OCI-LY1 (cell line): ENCODE results near the gene MT1A.
"Not testable (repeated sequence)": the region's sequence is repeated elsewhere in the genome, so short reads cannot be mapped to it uniquely, and the experiment has no call there.

ENCODE experiments used
- H2AFZ ChIP-seq: fragments of 200-600 bp; sonication (generic), shearing (Covaris generic); 2 replicates; pipeline ENCODE4 v1.6.0; 2014; ENCODE audit warnings: antibody characterized with exemption, mild to moderate bottlenecking, low read length
- H3F3A ChIP-seq: fragments of 200-600 bp; sonication (generic), shearing (Covaris generic); 2 replicates; pipeline ENCODE4 v1.6.0; 2014; ENCODE audit warnings: mild to moderate bottlenecking, antibody characterized with exemption, low read length, moderate library complexity; ENCODE audit not compliant: insufficient read depth
- H3K27ac ChIP-seq: fragments of 200-600 bp; sonication (generic); 2 replicates; pipeline ENCODE4 v1.5.1; 2014; ENCODE audit warnings: low read length, mixed run types, mild to moderate bottlenecking, low read depth; ENCODE audit not compliant: poor library complexity, severe bottlenecking
- H3K27me3 ChIP-seq: fragments of 200-600 bp; sonication (generic); 2 replicates; pipeline ENCODE4 v1.6.0; 2014; ENCODE audit warnings: antibody characterized with exemption, mild to moderate bottlenecking, low read length, moderate library complexity; ENCODE audit not compliant: insufficient read depth
- H3K36me3 ChIP-seq: fragments of 200-600 bp; sonication (generic); 2 replicates; pipeline ENCODE4 v1.6.1; 2014; ENCODE audit warnings: mild to moderate bottlenecking, antibody characterized with exemption, low read length, moderate library complexity, mixed read lengths; ENCODE audit not compliant: insufficient read depth
- H3K4me1 ChIP-seq: fragments of 200-600 bp; sonication (generic); 2 replicates; pipeline ENCODE4 v1.5.1; 2014; ENCODE audit warnings: mild to moderate bottlenecking, low read length, moderate library complexity; ENCODE audit not compliant: insufficient read depth, severe bottlenecking
- H3K4me2 ChIP-seq: fragments of 200-600 bp; sonication (generic), shearing (Covaris generic); 2 replicates; pipeline ENCODE4 v1.6.1; 2014; ENCODE audit warnings: low read length
- H3K4me3 ChIP-seq: fragments of 200-600 bp; sonication (generic); 2 replicates; pipeline ENCODE4 v1.5.1; 2014; ENCODE audit warnings: low read length, low read depth, mild to moderate bottlenecking, mixed read lengths; ENCODE audit not compliant: poor library complexity, severe bottlenecking
- H3K79me2 ChIP-seq: fragments of 200-600 bp; shearing (Covaris generic); 2 replicates; pipeline ENCODE4 v1.6.1; 2016; ENCODE audit warnings: mixed run types, low read length, mixed read lengths; ENCODE audit not compliant: insufficient read depth
- H3K9ac ChIP-seq: fragments of 200-600 bp; sonication (generic), shearing (Covaris generic); 2 replicates; pipeline ENCODE4 v1.6.1; 2014; ENCODE audit warnings: mild to moderate bottlenecking, low read length, mixed read lengths
- H3K9me2 ChIP-seq: fragments of 200-600 bp; sonication (generic), shearing (Covaris generic); 2 replicates; pipeline ENCODE4 v1.6.1; 2014; ENCODE audit warnings: low read depth, mild to moderate bottlenecking, low read length, mixed read lengths
- H3K9me3 ChIP-seq: fragments of 200-600 bp; shearing (Covaris generic); 2 replicates; pipeline ENCODE4 v1.6.1; 2014; ENCODE audit warnings: low read length, mixed read lengths
- H4K20me1 ChIP-seq: fragments of 200-600 bp; sonication (generic), shearing (Covaris generic); 2 replicates; pipeline ENCODE4 v1.6.0; 2016; ENCODE audit warnings: mild to moderate bottlenecking, low read length; ENCODE audit not compliant: insufficient read depth
- CTCF ChIP-seq: fragments of 200-600 bp; sonication (generic), shearing (Covaris generic); IDR thresholded peaks from 2 replicates; pipeline ENCODE4 v1.5.1; 2017; ENCODE audit warnings: mild to moderate bottlenecking, antibody characterized with exemption, low read length, moderate library complexity, mixed read lengths
- EZH2 ChIP-seq: fragments of 200-600 bp; sonication (generic), shearing (Covaris generic); IDR thresholded peaks from 2 replicates; pipeline ENCODE4 v1.8.0; 2017; ENCODE audit warnings: borderline replicate concordance, mixed run types, mild to moderate bottlenecking, antibody characterized with exemption, low read length, moderate library complexity, mixed read lengths

MT1A gene

GRCh38 chr16:56620339-56620897 is 18.0 kb upstream of the MT1A start:
- Histone ChIP-seq H3K27ac (no peak overlapping the region), H3K9me2 (no peaks in the 10 kb centered on the region), H3K36me3 (no peaks in the 10 kb centered on the region), H3K4me3 (no peak overlapping the region), H3K79me2 (no peaks in the 10 kb centered on the region), H2AFZ (no peak overlapping the region), H3K9ac (no peak overlapping the region), H3K4me1 (no peaks in the 10 kb centered on the region), H3K9me3 (no peaks in the 10 kb centered on the region), H3K4me2 (no peak overlapping the region), H3F3A (no peaks in the 10 kb centered on the region), H4K20me1 (no peaks in the 10 kb centered on the region), H3K27me3 (no peaks in the 10 kb centered on the region)
- TF ChIP-seq CTCF, result no peak
- TF ChIP-seq EZH2, result no peak

GRCh38 chr16:56621665-56622445 is 16.6 kb upstream of the MT1A start:
- not testable (repeated sequence) for H3K4me1 ChIP-seq, H3F3A ChIP-seq, H3K27ac ChIP-seq, H3K9me2 ChIP-seq, H3K27me3 ChIP-seq, H3K36me3 ChIP-seq, H3K4me2 ChIP-seq, H3K4me3 ChIP-seq, H3K79me2 ChIP-seq, H3K9ac ChIP-seq, H4K20me1 ChIP-seq, H3K9me3 ChIP-seq, H2AFZ ChIP-seq

GRCh38 chr16:56623184-56623583 is 15.3 kb upstream of the MT1A start:
- H2AFZ ChIP-seq, H4K20me1 ChIP-seq, H3K27me3 ChIP-seq, H3F3A ChIP-seq, H3K4me3 ChIP-seq, H3K79me2 ChIP-seq, H3K9me3 ChIP-seq, H3K4me1 ChIP-seq, H3K4me2 ChIP-seq, H3K36me3 ChIP-seq, H3K9me2 ChIP-seq, H3K27ac ChIP-seq, H3K9ac ChIP-seq: not testable (repeated sequence)

GRCh38 chr16:56623637-56624036 is 14.8 kb upstream of the MT1A start:
- H3K9me3 ChIP-seq, result no peaks in the 10 kb centered on the region
- no peak overlapping the region for H3K4me3 ChIP-seq
- no peaks in the 10 kb centered on the region for H3K36me3 ChIP-seq
- no peaks in the 10 kb centered on the region for H3K27me3 ChIP-seq
- no peaks in the 10 kb centered on the region for H4K20me1 ChIP-seq
- TF ChIP-seq EZH2 (no peak), CTCF (no peak)
- H3F3A ChIP-seq, result no peaks in the 10 kb centered on the region
- no peak overlapping the region for H3K9ac ChIP-seq
- no peaks in the 10 kb centered on the region for H3K79me2 ChIP-seq
- no peak overlapping the region for H3K4me2 ChIP-seq
- no peak overlapping the region for H3K27ac ChIP-seq
- no peaks in the 10 kb centered on the region for H3K9me2 ChIP-seq
- no peak overlapping the region for H2AFZ ChIP-seq
- H3K4me1 ChIP-seq, result no peaks in the 10 kb centered on the region
